CD4-positive, alpha-beta T cell treated with Interleukin-10 for 1 hour (primary cell): Measurements from ENCODE around the gene CCNB1.
"Not testable (repeated sequence)": the region's sequence is repeated elsewhere in the genome, so short reads cannot be mapped to it uniquely, and the experiment has no call there.

Experiments used
- DNase-seq: peaks from one replicate; pipeline ENCODE4 v3.0.0-alpha.2; 2020

Gene CCNB1

GRCh38 chr5:69187342-69187741, 20.4 kb downstream of the CCNB1 start:
- DNase-seq = no peak

- no peak for DNase-seq
These were observed 21.8 kb downstream of the CCNB1 start for GRCh38 chr5:69188811-69189161.

GRCh38 chr5:69189162-69190086, 22.5 kb downstream of the CCNB1 start, which contains the start of gene CENPH:
Gene CENPH, plus strand, starts transcription at chr5:69189583. Its CDS starts 52 bp downstream, at chr5:69189635.
- peak; percentile 94 for DNase-seq

GRCh38 chr5:69202497-69202896, 35.5 kb downstream of the CCNB1 start:
- no peak for DNase-seq

- DNase-seq = no peak
These were observed 39.7 kb downstream of the CCNB1 start for GRCh38 chr5:69206528-69207190.

GRCh38 chr5:69209602-69210001, 42.7 kb downstream of the CCNB1 start:
- DNase-seq = no peak

GRCh38 chr5:69211200-69211599, 44.2 kb downstream of the CCNB1 start:
- no peak for DNase-seq

GRCh38 chr5:69212022-69212421, 45.1 kb downstream of the CCNB1 start:
- DNase-seq = peak; percentile 20

GRCh38 chr5:69213513-69214215, 46.7 kb downstream of the CCNB1 start:
- no peak for DNase-seq

- DNase-seq = no peak
These were observed 50.2 kb downstream of the CCNB1 start for GRCh38 chr5:69217151-69217511.

GRCh38 chr5:69217548-69218526, 50.9 kb downstream of the CCNB1 start:
- peak; percentile 96 for DNase-seq

- DNase-seq = no peak
These were observed 53.0 kb downstream of the CCNB1 start for GRCh38 chr5:69219939-69220338.

- not testable (repeated sequence) for DNase-seq
These were observed 53.4 kb downstream of the CCNB1 start for GRCh38 chr5:69220371-69220770.

GRCh38 chr5:69220833-69221232, 53.9 kb downstream of the CCNB1 start:
- DNase-seq = not testable (repeated sequence)

GRCh38 chr5:69224520-69224919, 57.6 kb downstream of the CCNB1 start:
- no peak for DNase-seq

- DNase-seq = no peak
These were observed 58.9 kb downstream of the CCNB1 start for GRCh38 chr5:69225860-69226259.
